Mesangial cell (primary cell): Measurements from ENCODE around the gene CNDP1. TPM values are rescaled to one million over a fixed set of nuclear protein-coding genes. Genes with fewer than 3 reads are reported as not detected.

ENCODE experiments used
- total RNA-seq: library from RNA; depleted of rRNA; stranded (reverse); fragments of >200 nt; gene quantifications from 2 replicates; pipeline ENCODE4 v1.2.3, GENCODE V29; 2015

Gene CNDP1, protein sequence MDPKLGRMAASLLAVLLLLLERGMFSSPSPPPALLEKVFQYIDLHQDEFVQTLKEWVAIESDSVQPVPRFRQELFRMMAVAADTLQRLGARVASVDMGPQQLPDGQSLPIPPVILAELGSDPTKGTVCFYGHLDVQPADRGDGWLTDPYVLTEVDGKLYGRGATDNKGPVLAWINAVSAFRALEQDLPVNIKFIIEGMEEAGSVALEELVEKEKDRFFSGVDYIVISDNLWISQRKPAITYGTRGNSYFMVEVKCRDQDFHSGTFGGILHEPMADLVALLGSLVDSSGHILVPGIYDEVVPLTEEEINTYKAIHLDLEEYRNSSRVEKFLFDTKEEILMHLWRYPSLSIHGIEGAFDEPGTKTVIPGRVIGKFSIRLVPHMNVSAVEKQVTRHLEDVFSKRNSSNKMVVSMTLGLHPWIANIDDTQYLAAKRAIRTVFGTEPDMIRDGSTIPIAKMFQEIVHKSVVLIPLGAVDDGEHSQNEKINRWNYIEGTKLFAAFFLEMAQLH
- not detected in 2 replicates for total RNA-seq

DNA sequence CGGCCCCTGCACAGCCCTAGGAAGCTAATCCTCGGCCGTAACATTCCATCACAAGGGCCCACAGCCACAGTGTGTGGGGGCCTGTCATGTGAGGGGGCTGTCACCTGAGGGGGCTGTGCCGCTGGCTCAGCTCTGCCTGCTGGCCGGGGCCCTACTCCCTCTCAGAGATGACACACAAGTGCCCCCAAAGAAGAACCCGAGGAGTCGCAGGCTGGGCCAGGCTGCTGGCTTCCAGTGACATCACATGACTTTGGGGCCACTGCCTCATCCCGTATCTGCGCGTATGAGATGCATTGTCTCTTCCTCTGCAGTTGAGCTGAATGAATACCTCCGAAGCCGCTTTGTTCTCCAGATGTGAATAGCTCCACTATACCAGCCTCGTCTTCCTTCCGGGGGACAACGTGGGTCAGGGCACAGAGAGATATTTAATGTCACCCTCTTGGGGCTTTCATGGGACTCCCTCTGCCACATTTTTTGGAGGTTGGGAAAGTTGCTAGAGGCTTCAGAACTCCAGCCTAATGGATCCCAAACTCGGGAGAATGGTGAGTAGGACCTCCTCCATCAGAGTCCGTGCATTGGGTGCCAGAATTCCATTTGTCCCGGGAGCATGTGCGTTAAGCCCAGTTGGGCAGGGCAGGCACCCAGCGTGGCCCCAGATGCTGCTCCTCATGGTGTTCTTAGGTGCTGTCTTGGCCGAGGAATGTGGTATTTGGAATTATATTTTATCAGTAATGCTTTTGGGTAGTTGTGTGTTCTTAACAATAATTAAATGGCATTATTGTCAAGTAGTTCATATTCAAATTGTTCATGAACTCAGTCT is at the start of gene CNDP1:
TSS of gene CNDP1 (plus strand) at position 351 of the 820 bp plus-strand sequence. CDS start at position 519, 168 bp downstream.

DNA sequence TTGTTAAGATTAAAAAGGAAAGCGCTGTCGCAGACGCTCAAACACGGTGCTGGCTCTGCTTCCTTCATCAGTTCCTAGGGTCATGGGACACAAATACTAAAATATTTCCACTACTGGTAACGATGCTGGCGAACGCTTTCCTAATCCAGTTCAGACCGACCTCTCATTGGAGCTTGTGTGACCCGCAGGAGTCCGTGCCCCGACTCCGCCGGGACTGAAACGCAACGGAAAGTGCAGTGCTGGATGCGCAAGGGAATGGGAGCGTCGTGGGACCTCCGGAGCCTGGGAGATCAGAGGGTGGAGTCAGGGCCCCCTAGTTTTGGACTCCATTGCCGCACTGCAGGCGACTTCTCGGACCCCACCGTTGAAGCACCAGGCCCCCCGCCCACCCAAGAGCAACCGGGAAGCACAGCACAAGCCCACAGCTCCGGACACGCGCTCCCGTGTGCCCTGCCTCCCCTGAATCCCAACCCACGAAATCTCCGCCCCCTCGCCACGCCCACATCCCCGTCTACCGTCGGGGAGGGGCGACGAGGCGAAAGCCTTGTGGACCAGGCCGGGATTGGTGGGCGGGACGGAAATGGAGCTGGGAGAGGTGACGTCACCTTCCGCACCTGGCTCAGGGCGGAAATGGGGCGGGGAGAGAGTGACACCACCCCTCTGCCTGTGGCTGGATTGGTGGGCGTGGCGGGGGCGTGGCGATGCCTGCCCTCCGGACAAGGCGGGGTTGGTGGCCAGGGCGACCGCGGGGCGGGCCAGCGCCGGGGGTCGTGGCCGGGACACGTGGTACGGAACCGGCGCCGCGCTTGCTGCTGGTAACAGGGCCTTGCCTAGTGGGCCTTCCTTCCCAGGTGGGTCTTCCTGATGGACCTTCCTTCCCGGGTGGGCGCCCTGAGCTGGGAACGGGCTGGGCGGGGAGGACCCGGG is 38.5 kb upstream of the CNDP1 start, which contains the start of gene CNDP2:
TSS of gene CNDP2 (plus strand) at position 783 of the 927 bp plus-strand sequence. CDS start 3,611 bp downstream, outside the sequence.

DNA sequence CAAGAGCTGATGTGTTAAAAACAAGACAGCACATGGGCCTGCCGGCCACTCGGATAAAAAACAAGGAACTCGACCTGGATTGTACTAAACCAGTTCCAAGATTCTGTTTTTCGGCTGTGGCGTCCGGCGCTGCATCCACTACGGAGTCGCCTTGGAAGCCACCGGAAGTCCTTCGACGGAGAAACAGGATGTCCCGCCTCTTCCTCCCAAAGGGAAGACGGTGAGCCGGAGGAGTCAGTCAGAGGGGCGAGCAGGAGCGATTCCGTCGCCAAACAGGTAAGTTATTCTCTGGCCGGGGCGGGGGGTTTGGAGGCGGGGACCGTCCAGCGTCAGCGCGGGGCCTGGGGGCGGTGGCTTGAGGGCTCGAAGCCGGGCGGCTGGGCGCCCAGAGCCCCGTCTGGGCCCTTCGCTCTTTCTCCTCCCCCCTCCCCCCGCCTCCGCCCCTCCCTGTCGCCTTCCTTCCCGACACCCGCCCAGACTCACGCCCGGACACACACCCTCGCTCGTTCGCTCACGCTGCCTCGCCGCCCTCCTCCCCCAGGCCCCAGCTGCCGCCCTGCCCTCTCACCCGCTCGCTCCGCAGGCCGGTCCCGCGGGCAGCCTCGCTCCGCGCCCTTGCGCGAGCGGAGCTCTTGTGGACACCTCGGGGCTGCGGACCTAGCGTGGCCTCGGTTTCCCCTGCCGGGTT is 63.5 kb downstream of the CNDP1 start, which contains the start of gene ZNF407:
TSS of gene ZNF407 (plus strand) at position 209 of the 688 bp plus-strand sequence. CDS start 33,150 bp downstream, outside the sequence.

Other genes starting within 250 kb of the CNDP1 start
- gene CYB5A, start 242.5 kb upstream of the CNDP1 start, total RNA-seq, result 80.2 and 99.1 TPM in 2 replicates
- not detected in 2 replicates for gene C18orf63, start 218.7 kb upstream of the CNDP1 start, total RNA-seq
- 0.13 TPM in 1 of 2 replicates, not detected in the other for gene DIPK1C, start 77.2 kb upstream of the CNDP1 start, total RNA-seq
- gene CNDP2, start 38.1 kb upstream of the CNDP1 start, total RNA-seq, result 152 and 193 TPM in 2 replicates
- 4.7 and 6.0 TPM in 2 replicates for gene ZNF407, start 63.4 kb downstream of the CNDP1 start, total RNA-seq